ENCODE measurements around the gene LRRC70.

Gene LRRC70

GRCh38 chr5:62574599-62574998 lies 4.0 kb upstream of the LRRC70 start:
- DNase-seq (ENCODE audit: low spot score): no peak

- DNase-seq (ENCODE audit: low spot score): no peak
These were observed 3.6 kb upstream of the LRRC70 start for GRCh38 chr5:62575066-62575465.

- no peak for DNase-seq (ENCODE audit: low spot score)
These were observed 3.1 kb upstream of the LRRC70 start for GRCh38 chr5:62575489-62575888.

GRCh38 chr5:62576570-62577170 lies 1.9 kb upstream of the LRRC70 start:
- no peak for DNase-seq (ENCODE audit: low spot score)

- no peak for DNase-seq (ENCODE audit: low spot score)
These were observed 1.1 kb upstream of the LRRC70 start for GRCh38 chr5:62577488-62577887.

GRCh38 chr5:62579761-62580160 lies 1.1 kb downstream of the LRRC70 start:
- no peak for DNase-seq (ENCODE audit: low spot score)

- DNase-seq (ENCODE audit: low spot score): no peak
These were observed 3.4 kb downstream of the LRRC70 start for GRCh38 chr5:62581836-62582597.

- no peak for DNase-seq (ENCODE audit: low spot score)
These were observed 5.8 kb downstream of the LRRC70 start for GRCh38 chr5:62584391-62584790.

- DNase-seq (ENCODE audit: low spot score): no peak
These were observed 6.7 kb downstream of the LRRC70 start for GRCh38 chr5:62585306-62585705.

GRCh38 chr5:62585751-62586150 lies 7.1 kb downstream of the LRRC70 start:
- no peak for DNase-seq (ENCODE audit: low spot score)

- no peak for DNase-seq (ENCODE audit: low spot score)
These were observed 9.1 kb downstream of the LRRC70 start for GRCh38 chr5:62587737-62588136.

- no peak for DNase-seq (ENCODE audit: low spot score)
These were observed 10.0 kb downstream of the LRRC70 start for GRCh38 chr5:62588668-62589067.

GRCh38 chr5:62589504-62589903 lies 10.9 kb downstream of the LRRC70 start:
- DNase-seq (ENCODE audit: low spot score): peak; percentile 15

- DNase-seq (ENCODE audit: low spot score): no peak
These were observed 11.8 kb downstream of the LRRC70 start for GRCh38 chr5:62590387-62590786.

GRCh38 chr5:62592558-62592957 lies 13.9 kb downstream of the LRRC70 start:
- DNase-seq (ENCODE audit: low spot score): no peak

GRCh38 chr5:62593331-62593730 lies 14.7 kb downstream of the LRRC70 start:
- DNase-seq (ENCODE audit: low spot score): no peak

GRCh38 chr5:62594364-62594984 lies 15.9 kb downstream of the LRRC70 start:
- no peak for DNase-seq (ENCODE audit: low spot score)

GRCh38 chr5:62596096-62596495 lies 17.5 kb downstream of the LRRC70 start:
- DNase-seq (ENCODE audit: low spot score): no peak

GRCh38 chr5:62596691-62597090 lies 18.1 kb downstream of the LRRC70 start:
- no peak for DNase-seq (ENCODE audit: low spot score)

GRCh38 chr5:62597314-62597713 lies 18.7 kb downstream of the LRRC70 start:
- DNase-seq (ENCODE audit: low spot score): no peak

GRCh38 chr5:62600560-62601252 lies 22.1 kb downstream of the LRRC70 start:
- DNase-seq (ENCODE audit: low spot score): no peak

- no peak for DNase-seq (ENCODE audit: low spot score)
These were observed 25.3 kb downstream of the LRRC70 start for GRCh38 chr5:62603934-62604333.

GRCh38 chr5:62605638-62606037 lies 27.0 kb downstream of the LRRC70 start:
- no peak for DNase-seq (ENCODE audit: low spot score)

Measured in hematopoietic multipotent progenitor cell treated with erythropoietin and hydrocortisone succinate and interleukin-3 and kit ligand, for 15 days (in vitro differentiated cells).